Smooth muscle cell (in vitro differentiated cells): ENCODE data around the gene KSR1. TPM values are rescaled to one million over a fixed set of nuclear protein-coding genes. Genes with fewer than 3 reads are reported as not detected.

Experiments
- DNase-seq: peaks from one replicate; lab custom pipeline; 2025; ENCODE audit not compliant: unreplicated experiment; lab: John Stamatoyannopoulos, UW
- H2AFZ ChIP-seq: fragments of 200-600 bp; sonication (generic); 2 replicates; pipeline ENCODE4 v1.6.0; 2016; ENCODE audit warnings: antibody characterized with exemption, low read depth, mild to moderate bottlenecking
- H3F3A ChIP-seq: fragments of 200-600 bp; sonication (generic); 2 replicates; pipeline ENCODE4 v1.6.0; 2017; ENCODE audit warnings: antibody characterized with exemption, low read depth
- H3K27ac ChIP-seq: fragments of 200-600 bp; sonication (generic); 2 replicates; pipeline ENCODE4 v1.5.1; 2016; ENCODE audit warnings: low read depth, mild to moderate bottlenecking
- H3K27me3 ChIP-seq: fragments of 200-600 bp; sonication (generic); 2 replicates; pipeline ENCODE4 v1.6.1; 2016; ENCODE audit warnings: low read depth, mild to moderate bottlenecking
- H3K36me3 ChIP-seq: fragments of 200-600 bp; sonication (generic); 2 replicates; pipeline ENCODE4 v1.5.1; 2016; ENCODE audit warnings: low read depth
- H3K4me1 ChIP-seq: fragments of 200-600 bp; sonication (generic); 2 replicates; pipeline ENCODE4 v1.5.1; 2016; ENCODE audit warnings: low read depth
- H3K4me2 ChIP-seq: fragments of 200-600 bp; sonication (generic); 2 replicates; pipeline ENCODE4 v1.6.0; 2016; ENCODE audit warnings: mild to moderate bottlenecking
- H3K4me3 ChIP-seq: fragments of 200-600 bp; sonication (generic); 2 replicates; pipeline ENCODE4 v1.5.1; 2016; ENCODE audit warnings: mild to moderate bottlenecking
- H3K79me2 ChIP-seq: fragments of 200-600 bp; sonication (generic); 2 replicates; pipeline ENCODE4 v1.6.0; 2016; ENCODE audit warnings: low read depth, mild to moderate bottlenecking
- H3K9ac ChIP-seq: fragments of 200-600 bp; sonication (generic); 2 replicates; pipeline ENCODE4 v1.6.0; 2016; ENCODE audit warnings: low read depth
- H3K9me3 ChIP-seq: fragments of 200-600 bp; sonication (generic); replicated peaks from 2 replicates; pipeline ENCODE4 v1.5.1; 2016; ENCODE audit warnings: low read depth
- H4K20me1 ChIP-seq: fragments of 200-600 bp; sonication (generic); 2 replicates; pipeline ENCODE4 v1.6.0; 2016; ENCODE audit warnings: low read depth
- CTCF ChIP-seq: fragments of 200-600 bp; sonication (generic); IDR thresholded peaks from 2 replicates; pipeline ENCODE4 v1.5.1; 2017; ENCODE audit warnings: borderline replicate concordance, mild to moderate bottlenecking, antibody characterized with exemption; ENCODE audit not compliant: insufficient read depth, poor library complexity, severe bottlenecking
- WGBS: methylation state at CpG from one replicate; pipeline ENCODE4 v1.1.7; 2016; ENCODE audit warnings: low lambda C conversion rate; 5-methylcytosine and 5-hydroxymethylcytosine counted together
- polyA plus RNA-seq: library from polyadenylated mRNA; unstranded; fragments of >200 nt; fragmentation: Nextera tagmentation; extraction: Ambion mirVana; gene quantifications from 2 replicates; pipeline ENCODE4 v1.2.1, GENCODE V29; 2016
- total RNA-seq: library from RNA; depleted of rRNA; stranded (reverse); fragments of >200 nt; gene quantifications from 2 replicates; pipeline ENCODE4 v1.2.3, GENCODE V29; 2014

The KSR1 gene
- total and polyA plus RNA-seq, 2 experiments from 2014 or later, result 40.4 to 65.1 TPM

DNA sequence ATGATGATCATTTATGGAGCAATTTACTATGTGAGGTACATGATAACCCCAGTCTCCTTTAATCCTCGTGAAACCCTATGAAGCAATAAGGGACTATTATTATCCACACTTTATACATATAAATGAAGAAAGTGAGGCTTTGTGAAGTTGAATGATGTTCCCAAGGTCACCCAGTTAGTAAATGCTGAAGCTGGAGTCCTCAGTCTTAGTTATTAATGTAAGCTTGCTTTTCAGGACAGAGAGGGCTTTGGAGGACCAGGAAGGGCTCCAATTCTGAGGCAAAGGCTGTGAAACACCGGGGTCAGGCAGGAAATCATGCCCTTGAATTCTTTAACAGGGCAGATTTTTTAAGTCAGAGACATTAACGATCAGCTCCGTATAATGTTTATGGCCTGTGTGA, 36.8 kb downstream of the KSR1 start:
- Histone ChIP-seq H3K9ac (no peak overlapping the region), H2AFZ (no peak overlapping the region), H3K27ac (peak overlapping the region; percentile 44), H3K4me1 (peaks cover 71% of the 10 kb centered on the region), H3K4me2 (no peak overlapping the region), H3K27me3 (no peaks in the 10 kb centered on the region), H3K4me3 (no peak overlapping the region), H3K36me3 (no peaks in the 10 kb centered on the region), H4K20me1 (peaks cover 100% of the 10 kb centered on the region), H3K9me3 (no peaks in the 10 kb centered on the region), H3K79me2 (peaks cover 100% of the 10 kb centered on the region), H3F3A (peaks cover 17% of the 10 kb centered on the region)
- no peak for DNase-seq
- no peak for TF ChIP-seq CTCF
- 67% methylated on average over 4 of the region's 4 CpGs for WGBS

DNA sequence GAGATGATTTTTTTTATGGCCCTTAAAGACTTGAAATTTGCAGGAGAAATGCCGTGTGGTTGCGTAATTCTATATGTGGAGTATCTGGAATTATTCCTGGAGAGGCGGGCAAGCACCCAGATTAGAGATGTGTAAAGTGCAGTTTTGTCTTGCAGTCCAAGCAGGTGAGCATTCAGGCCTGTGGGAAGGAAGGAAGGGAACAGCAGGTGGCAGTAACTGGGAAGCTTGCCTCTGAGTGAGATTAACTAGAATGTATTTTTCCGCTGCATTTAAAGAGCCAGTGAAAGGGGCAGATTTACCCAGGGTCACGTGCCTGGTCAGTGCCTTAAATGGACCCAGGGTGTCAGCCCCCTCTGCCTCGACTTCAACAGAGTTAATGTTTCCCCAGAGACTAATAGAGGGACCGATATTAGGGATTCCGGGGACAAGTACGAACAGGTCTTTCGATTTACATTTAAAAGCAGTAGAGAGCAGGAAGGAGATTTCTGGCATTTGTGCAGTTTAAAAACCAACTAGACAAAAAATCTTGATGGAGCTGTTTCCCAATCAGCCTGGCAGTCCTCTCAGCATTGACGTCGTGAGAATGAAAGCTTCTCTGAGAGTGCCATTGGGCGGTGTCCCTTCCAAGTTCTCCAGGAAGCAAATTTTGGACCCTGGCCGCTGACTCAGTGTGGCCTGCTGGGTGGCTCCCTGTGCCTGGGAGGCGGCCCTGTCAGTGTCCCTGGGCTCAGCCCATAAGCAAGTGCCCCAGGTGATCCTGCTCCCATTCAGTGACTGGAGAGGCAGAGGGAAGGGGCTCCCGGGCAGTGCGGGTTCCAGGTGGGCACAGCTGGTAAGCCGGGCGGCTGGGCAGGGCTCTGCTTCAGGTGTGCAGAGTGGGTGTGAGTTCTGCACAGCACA, 38.2 kb downstream of the KSR1 start:
- DNase-seq, result no peak
- H3K9me3 ChIP-seq, result no peaks in the 10 kb centered on the region
- WGBS, result 65% methylated on average over 19 of the region's 19 CpGs
- peaks cover 100% of the 10 kb centered on the region for H3K79me2 ChIP-seq
- peaks cover 100% of the 10 kb centered on the region for H4K20me1 ChIP-seq
- no peaks in the 10 kb centered on the region for H3K36me3 ChIP-seq
- no peak overlapping the region for H2AFZ ChIP-seq
- H3F3A ChIP-seq, result peaks cover 16% of the 10 kb centered on the region
- peak; percentile 20 for TF ChIP-seq CTCF
- H3K4me2 ChIP-seq, result peak overlapping the region; percentile 11
- H3K4me1 ChIP-seq, result peaks cover 63% of the 10 kb centered on the region
- H3K4me3 ChIP-seq, result no peak overlapping the region
- H3K27me3 ChIP-seq, result no peaks in the 10 kb centered on the region
- peak overlapping the region; percentile 44 for H3K27ac ChIP-seq
- no peak overlapping the region for H3K9ac ChIP-seq

GRCh38 chr17:27495460-27495859, 39.2 kb downstream of the KSR1 start:
- no peak overlapping the region for H3K4me3 ChIP-seq
- no peaks in the 10 kb centered on the region for H3K9me3 ChIP-seq
- peaks cover 100% of the 10 kb centered on the region for H4K20me1 ChIP-seq
- H2AFZ ChIP-seq, result no peak overlapping the region
- no peak for DNase-seq
- no peak for TF ChIP-seq CTCF
- H3K27me3 ChIP-seq, result no peaks in the 10 kb centered on the region
- H3K27ac ChIP-seq, result peak overlapping the region; percentile 44
- H3K79me2 ChIP-seq, result peaks cover 100% of the 10 kb centered on the region
- no peak overlapping the region for H3K4me2 ChIP-seq
- 88% methylated on average over 6 of the region's 6 CpGs for WGBS
- H3F3A ChIP-seq, result peaks cover 6% of the 10 kb centered on the region
- H3K9ac ChIP-seq, result no peak overlapping the region
- H3K4me1 ChIP-seq, result peaks cover 55% of the 10 kb centered on the region
- no peaks in the 10 kb centered on the region for H3K36me3 ChIP-seq
